HEK293 (cell line): Measurements from ENCODE around the gene FXYD3.

ENCODE experiments used
- ZBTB1 ChIP-seq: fragments of 450-650 bp; formaldehyde crosslinking; IDR thresholded peaks from 2 replicates; pipeline ENCODE4 v1.5.1; 2016; ENCODE audit warnings: missing biosample characterization, missing genetic modification characterization
- ZBTB21 ChIP-seq: fragments of 450-650 bp; formaldehyde crosslinking; IDR thresholded peaks from 2 replicates; pipeline ENCODE4 v1.5.1; 2017; ENCODE audit warnings: missing biosample characterization, missing genetic modification characterization
- ZNF10 ChIP-seq: fragments of 450-650 bp; formaldehyde crosslinking; IDR thresholded peaks from 2 replicates; pipeline ENCODE4 v1.5.1; 2017; ENCODE audit warnings: missing biosample characterization, missing genetic modification characterization
- ZNF221 ChIP-seq: fragments of 450-650 bp; formaldehyde crosslinking; IDR thresholded peaks from 2 replicates; pipeline ENCODE4 v1.5.1; 2017; ENCODE audit warnings: missing biosample characterization, missing genetic modification characterization, borderline replicate concordance
- ZNF24 ChIP-seq: fragments of 450-650 bp; formaldehyde crosslinking; IDR thresholded peaks from 2 replicates; pipeline ENCODE4 v1.5.1; 2016; ENCODE audit warnings: missing biosample characterization, missing genetic modification characterization
- ZNF292 ChIP-seq: fragments of 450-650 bp; formaldehyde crosslinking; IDR thresholded peaks from 2 replicates; pipeline ENCODE4 v1.5.1; 2016; ENCODE audit warnings: low read depth, missing biosample characterization, missing genetic modification characterization, borderline replicate concordance
- ZNF37A ChIP-seq: fragments of 450-650 bp; IDR thresholded peaks from 2 replicates; pipeline ENCODE4 v1.5.1; 2018; ENCODE audit warnings: missing biosample characterization, missing genetic modification characterization
- ZNF510 ChIP-seq: fragments of 450-650 bp; formaldehyde crosslinking; IDR thresholded peaks from 2 replicates; pipeline ENCODE4 v1.5.1; 2018; ENCODE audit warnings: mild to moderate bottlenecking, missing genetic modification characterization, missing biosample characterization; ENCODE audit not compliant: insufficient replicate concordance
- ZNF530 ChIP-seq: fragments of 450-650 bp; formaldehyde crosslinking; IDR thresholded peaks from 2 replicates; pipeline ENCODE4 v1.5.1; 2016; ENCODE audit warnings: low read depth, missing biosample characterization, missing genetic modification characterization
- ZNF585B ChIP-seq: fragments of 450-650 bp; formaldehyde crosslinking; IDR thresholded peaks from 2 replicates; pipeline ENCODE4 v1.5.1; 2016; ENCODE audit warnings: missing biosample characterization, missing genetic modification characterization
- ZNF654 ChIP-seq: fragments of 450-650 bp; formaldehyde crosslinking; IDR thresholded peaks from 2 replicates; pipeline ENCODE4 v1.5.1; 2016; ENCODE audit warnings: low read depth, missing biosample characterization, missing genetic modification characterization
- ZNF707 ChIP-seq: fragments of 450-650 bp; formaldehyde crosslinking; IDR thresholded peaks from 2 replicates; pipeline ENCODE4 v1.5.1; 2016; ENCODE audit warnings: missing biosample characterization, missing genetic modification characterization
- ZNF830 ChIP-seq: fragments of 450-650 bp; IDR thresholded peaks from 2 replicates; pipeline ENCODE4 v1.5.0; 2018; ENCODE audit warnings: missing biosample characterization, missing genetic modification characterization, low read depth, mild to moderate bottlenecking, moderate library complexity
- TF ChIP-seq, protein P1 (sequence below): fragments of 450-650 bp; formaldehyde crosslinking; IDR thresholded peaks from 2 replicates; pipeline ENCODE4 v1.5.1; 2016; ENCODE audit warnings: missing biosample characterization, missing genetic modification characterization
- TF ChIP-seq, protein P2 (sequence below): fragments of 450-650 bp; formaldehyde crosslinking; optimal IDR thresholded peaks from 2 replicates; pipeline ENCODE3; 2016; ENCODE audit warnings: missing biosample characterization, mild to moderate bottlenecking, missing genetic modification characterization
- TF ChIP-seq, protein P3 (sequence below): fragments of 450-650 bp; formaldehyde crosslinking; IDR thresholded peaks from 2 replicates; pipeline ENCODE4 v1.5.1; 2017; ENCODE audit warnings: missing biosample characterization, missing genetic modification characterization
- TF ChIP-seq, protein P4 (sequence below): fragments of 450-650 bp; IDR thresholded peaks from 2 replicates; pipeline ENCODE4 v1.5.1; 2018; ENCODE audit warnings: missing biosample characterization, missing genetic modification characterization
- TF ChIP-seq, protein P5 (sequence below): fragments of 450-650 bp; formaldehyde crosslinking; IDR thresholded peaks from 2 replicates; pipeline ENCODE4 v1.5.1; 2016; ENCODE audit warnings: missing biosample characterization, missing genetic modification characterization
- TF ChIP-seq, protein P6 (sequence below): fragments of 450-650 bp; formaldehyde crosslinking; IDR thresholded peaks from 2 replicates; pipeline ENCODE4 v1.5.1; 2016; ENCODE audit warnings: missing biosample characterization, missing genetic modification characterization, low read depth
- TF ChIP-seq, protein P7 (sequence below): fragments of 450-650 bp; formaldehyde crosslinking; IDR thresholded peaks from 2 replicates; pipeline ENCODE4; 2016; ENCODE audit warnings: missing biosample characterization, missing genetic modification characterization
- TF ChIP-seq, protein P8 (sequence below): IDR thresholded peaks from 2 replicates; pipeline ENCODE4 v1.6.1; 2011; ENCODE audit warnings: mild to moderate bottlenecking, low read depth, low read length, borderline replicate concordance
- TF ChIP-seq, protein P9 (sequence below): fragments of 450-650 bp; formaldehyde crosslinking; IDR thresholded peaks from 2 replicates; pipeline ENCODE4 v1.5.1; 2016; ENCODE audit warnings: missing biosample characterization, missing genetic modification characterization
- TF ChIP-seq, protein P10 (sequence below): sonication (generic); formaldehyde crosslinking; IDR thresholded peaks from 2 replicates; pipeline ENCODE4 v1.8.1; 2022; ENCODE audit warnings: mild to moderate bottlenecking, moderate library complexity, missing genetic modification reagents

FXYD3 gene

DNA sequence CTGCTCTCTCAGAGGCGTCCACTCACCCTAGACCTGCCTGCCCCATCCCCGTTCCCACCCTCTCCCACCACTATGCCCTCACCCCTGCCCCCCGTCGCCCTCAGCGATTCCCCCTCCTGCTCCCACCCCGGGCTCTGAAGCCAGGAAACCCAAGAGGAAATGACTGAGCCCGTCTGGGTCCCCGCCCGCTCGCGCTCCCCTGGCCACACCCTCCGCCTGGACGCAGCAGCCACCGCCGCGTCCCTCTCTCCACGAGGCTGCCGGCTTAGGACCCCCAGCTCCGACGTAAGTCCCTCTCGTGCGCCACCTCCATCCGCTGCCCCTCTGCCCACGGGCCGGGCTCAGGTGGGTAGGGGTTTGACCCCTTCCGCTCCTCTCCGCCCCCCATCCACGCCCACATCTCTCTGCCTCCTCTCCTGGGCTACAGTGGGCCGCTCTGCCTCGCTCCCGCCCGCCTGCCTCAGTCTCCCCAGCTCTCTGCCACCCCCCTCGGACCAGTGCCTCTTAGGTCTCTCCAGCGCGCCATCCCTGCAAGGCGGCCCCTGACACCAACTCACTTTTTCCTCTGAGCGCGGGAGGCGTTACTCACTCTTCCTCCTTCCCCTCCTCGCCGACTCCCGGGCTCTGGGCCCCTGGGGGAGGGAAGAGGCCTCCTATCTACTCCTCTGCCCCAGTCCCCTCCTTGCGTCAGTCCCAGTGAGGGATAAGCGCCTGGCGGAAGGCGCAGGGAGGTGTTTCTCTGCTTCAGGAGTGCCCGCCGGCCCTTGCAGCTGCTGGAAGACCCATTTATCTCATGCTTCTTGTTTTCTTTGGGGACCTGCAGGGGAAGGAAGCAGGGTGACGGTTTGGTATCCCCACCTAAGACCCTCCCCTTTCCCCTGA lies 39.1 kb downstream of the FXYD3 start, which contains the start of gene FXYD5 (continued):
- TF ChIP-seq, protein P1, sequence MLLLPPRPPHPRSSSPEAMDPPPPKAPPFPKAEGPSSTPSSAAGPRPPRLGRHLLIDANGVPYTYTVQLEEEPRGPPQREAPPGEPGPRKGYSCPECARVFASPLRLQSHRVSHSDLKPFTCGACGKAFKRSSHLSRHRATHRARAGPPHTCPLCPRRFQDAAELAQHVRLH, result peak; percentile 75; the same call in 1 of the 2 replicates
- TF ChIP-seq, protein P2, sequence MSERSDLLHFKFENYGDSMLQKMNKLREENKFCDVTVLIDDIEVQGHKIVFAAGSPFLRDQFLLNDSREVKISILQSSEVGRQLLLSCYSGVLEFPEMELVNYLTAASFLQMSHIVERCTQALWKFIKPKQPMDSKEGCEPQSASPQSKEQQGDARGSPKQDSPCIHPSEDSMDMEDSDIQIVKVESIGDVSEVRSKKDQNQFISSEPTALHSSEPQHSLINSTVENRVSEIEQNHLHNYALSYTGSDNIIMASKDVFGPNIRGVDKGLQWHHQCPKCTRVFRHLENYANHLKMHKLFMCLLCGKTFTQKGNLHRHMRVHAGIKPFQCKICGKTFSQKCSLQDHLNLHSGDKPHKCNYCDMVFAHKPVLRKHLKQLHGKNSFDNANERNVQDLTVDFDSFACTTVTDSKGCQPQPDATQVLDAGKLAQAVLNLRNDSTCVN, result peak; percentile 85
- TF ChIP-seq ZNF530 (tag by site-specific recombination) (no peak), ZNF707 (peak; percentile 72), ZNF10 (tag by site-specific recombination) (no peak; the same call in 1 of the 2 replicates), ZNF830 (tag by site-specific recombination) (no peak), ZNF37A (tag by site-specific recombination) (no peak), ZNF292 (tag by site-specific recombination) (no peak), ZBTB1 (tag by site-specific recombination) (0 out of 2 replicates have a peak, but pooled peaks have one; percentile 36), ZBTB21 (tag by site-specific recombination) (peak; percentile 64), ZNF585B (no peak), ZNF221 (tag by site-specific recombination) (no peak), ZNF510 (tag by site-specific recombination) (no peak), ZNF654 (tag by site-specific recombination) (no peak), ZNF24 (tag by site-specific recombination) (peak; percentile 93)
- TF ChIP-seq, protein P3, sequence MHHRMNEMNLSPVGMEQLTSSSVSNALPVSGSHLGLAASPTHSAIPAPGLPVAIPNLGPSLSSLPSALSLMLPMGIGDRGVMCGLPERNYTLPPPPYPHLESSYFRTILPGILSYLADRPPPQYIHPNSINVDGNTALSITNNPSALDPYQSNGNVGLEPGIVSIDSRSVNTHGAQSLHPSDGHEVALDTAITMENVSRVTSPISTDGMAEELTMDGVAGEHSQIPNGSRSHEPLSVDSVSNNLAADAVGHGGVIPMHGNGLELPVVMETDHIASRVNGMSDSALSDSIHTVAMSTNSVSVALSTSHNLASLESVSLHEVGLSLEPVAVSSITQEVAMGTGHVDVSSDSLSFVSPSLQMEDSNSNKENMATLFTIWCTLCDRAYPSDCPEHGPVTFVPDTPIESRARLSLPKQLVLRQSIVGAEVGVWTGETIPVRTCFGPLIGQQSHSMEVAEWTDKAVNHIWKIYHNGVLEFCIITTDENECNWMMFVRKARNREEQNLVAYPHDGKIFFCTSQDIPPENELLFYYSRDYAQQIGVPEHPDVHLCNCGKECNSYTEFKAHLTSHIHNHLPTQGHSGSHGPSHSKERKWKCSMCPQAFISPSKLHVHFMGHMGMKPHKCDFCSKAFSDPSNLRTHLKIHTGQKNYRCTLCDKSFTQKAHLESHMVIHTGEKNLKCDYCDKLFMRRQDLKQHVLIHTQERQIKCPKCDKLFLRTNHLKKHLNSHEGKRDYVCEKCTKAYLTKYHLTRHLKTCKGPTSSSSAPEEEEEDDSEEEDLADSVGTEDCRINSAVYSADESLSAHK (tag by site-specific recombination), result no peak; the same call in none of the 2 replicates
- TF ChIP-seq, protein P4, sequence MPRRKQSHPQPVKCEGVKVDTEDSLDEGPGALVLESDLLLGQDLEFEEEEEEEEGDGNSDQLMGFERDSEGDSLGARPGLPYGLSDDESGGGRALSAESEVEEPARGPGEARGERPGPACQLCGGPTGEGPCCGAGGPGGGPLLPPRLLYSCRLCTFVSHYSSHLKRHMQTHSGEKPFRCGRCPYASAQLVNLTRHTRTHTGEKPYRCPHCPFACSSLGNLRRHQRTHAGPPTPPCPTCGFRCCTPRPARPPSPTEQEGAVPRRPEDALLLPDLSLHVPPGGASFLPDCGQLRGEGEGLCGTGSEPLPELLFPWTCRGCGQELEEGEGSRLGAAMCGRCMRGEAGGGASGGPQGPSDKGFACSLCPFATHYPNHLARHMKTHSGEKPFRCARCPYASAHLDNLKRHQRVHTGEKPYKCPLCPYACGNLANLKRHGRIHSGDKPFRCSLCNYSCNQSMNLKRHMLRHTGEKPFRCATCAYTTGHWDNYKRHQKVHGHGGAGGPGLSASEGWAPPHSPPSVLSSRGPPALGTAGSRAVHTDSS (tag by site-specific recombination), result peak; percentile 85
- TF ChIP-seq, protein P5, sequence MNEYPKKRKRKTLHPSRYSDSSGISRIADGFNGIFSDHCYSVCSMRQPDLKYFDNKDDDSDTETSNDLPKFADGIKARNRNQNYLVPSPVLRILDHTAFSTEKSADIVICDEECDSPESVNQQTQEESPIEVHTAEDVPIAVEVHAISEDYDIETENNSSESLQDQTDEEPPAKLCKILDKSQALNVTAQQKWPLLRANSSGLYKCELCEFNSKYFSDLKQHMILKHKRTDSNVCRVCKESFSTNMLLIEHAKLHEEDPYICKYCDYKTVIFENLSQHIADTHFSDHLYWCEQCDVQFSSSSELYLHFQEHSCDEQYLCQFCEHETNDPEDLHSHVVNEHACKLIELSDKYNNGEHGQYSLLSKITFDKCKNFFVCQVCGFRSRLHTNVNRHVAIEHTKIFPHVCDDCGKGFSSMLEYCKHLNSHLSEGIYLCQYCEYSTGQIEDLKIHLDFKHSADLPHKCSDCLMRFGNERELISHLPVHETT, result peak; percentile 82; the same call in 1 of the 2 replicates
- TF ChIP-seq, protein P6, sequence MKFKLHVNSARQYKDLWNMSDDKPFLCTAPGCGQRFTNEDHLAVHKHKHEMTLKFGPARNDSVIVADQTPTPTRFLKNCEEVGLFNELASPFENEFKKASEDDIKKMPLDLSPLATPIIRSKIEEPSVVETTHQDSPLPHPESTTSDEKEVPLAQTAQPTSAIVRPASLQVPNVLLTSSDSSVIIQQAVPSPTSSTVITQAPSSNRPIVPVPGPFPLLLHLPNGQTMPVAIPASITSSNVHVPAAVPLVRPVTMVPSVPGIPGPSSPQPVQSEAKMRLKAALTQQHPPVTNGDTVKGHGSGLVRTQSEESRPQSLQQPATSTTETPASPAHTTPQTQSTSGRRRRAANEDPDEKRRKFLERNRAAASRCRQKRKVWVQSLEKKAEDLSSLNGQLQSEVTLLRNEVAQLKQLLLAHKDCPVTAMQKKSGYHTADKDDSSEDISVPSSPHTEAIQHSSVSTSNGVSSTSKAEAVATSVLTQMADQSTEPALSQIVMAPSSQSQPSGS, result no peak
- TF ChIP-seq, protein P7, sequence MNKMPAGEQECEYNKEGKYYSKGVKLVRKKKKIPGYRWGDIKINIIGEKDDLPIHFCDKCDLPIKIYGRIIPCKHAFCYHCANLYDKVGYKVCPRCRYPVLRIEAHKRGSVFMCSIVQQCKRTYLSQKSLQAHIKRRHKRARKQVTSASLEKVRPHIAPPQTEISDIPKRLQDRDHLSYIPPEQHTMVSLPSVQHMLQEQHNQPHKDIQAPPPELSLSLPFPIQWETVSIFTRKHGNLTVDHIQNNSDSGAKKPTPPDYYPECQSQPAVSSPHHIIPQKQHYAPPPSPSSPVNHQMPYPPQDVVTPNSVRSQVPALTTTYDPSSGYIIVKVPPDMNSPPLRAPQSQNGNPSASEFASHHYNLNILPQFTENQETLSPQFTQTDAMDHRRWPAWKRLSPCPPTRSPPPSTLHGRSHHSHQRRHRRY, result peak; percentile 91; the same call in 1 of the 2 replicates
- TF ChIP-seq, protein P8, sequence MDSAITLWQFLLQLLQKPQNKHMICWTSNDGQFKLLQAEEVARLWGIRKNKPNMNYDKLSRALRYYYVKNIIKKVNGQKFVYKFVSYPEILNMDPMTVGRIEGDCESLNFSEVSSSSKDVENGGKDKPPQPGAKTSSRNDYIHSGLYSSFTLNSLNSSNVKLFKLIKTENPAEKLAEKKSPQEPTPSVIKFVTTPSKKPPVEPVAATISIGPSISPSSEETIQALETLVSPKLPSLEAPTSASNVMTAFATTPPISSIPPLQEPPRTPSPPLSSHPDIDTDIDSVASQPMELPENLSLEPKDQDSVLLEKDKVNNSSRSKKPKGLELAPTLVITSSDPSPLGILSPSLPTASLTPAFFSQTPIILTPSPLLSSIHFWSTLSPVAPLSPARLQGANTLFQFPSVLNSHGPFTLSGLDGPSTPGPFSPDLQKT, result no peak
- TF ChIP-seq, protein P9, sequence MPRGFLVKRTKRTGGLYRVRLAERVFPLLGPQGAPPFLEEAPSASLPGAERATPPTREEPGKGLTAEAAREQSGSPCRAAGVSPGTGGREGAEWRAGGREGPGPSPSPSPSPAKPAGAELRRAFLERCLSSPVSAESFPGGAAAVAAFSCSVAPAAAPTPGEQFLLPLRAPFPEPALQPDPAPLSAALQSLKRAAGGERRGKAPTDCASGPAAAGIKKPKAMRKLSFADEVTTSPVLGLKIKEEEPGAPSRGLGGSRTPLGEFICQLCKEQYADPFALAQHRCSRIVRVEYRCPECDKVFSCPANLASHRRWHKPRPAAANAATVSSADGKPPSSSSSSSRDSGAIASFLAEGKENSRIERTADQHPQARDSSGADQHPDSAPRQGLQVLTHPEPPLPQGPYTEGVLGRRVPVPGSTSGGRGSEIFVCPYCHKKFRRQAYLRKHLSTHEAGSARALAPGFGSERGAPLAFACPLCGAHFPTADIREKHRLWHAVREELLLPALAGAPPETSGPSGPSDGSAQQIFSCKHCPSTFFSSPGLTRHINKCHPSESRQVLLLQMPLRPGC (tag by site-specific recombination), result peak; percentile 77; the same call in 1 of the 2 replicates
- TF ChIP-seq, protein P10, sequence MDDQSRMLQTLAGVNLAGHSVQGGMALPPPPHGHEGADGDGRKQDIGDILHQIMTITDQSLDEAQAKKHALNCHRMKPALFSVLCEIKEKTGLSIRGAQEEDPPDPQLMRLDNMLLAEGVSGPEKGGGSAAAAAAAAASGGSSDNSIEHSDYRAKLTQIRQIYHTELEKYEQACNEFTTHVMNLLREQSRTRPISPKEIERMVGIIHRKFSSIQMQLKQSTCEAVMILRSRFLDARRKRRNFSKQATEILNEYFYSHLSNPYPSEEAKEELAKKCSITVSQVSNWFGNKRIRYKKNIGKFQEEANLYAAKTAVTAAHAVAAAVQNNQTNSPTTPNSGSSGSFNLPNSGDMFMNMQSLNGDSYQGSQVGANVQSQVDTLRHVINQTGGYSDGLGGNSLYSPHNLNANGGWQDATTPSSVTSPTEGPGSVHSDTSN, result no peak
